Smooth muscle cell (in vitro differentiated cells): ENCODE results near the gene CHML. TPM values are rescaled to one million over a fixed set of nuclear protein-coding genes. Genes with fewer than 3 reads are reported as not detected.

Source experiments
- DNase-seq: peaks from one replicate; lab custom pipeline; 2025; ENCODE audit not compliant: unreplicated experiment; lab: John Stamatoyannopoulos, UW
- H2AFZ ChIP-seq: fragments of 200-600 bp; sonication (generic); 2 replicates; pipeline ENCODE4 v1.6.0; 2016; ENCODE audit warnings: antibody characterized with exemption, low read depth, mild to moderate bottlenecking
- H3F3A ChIP-seq: fragments of 200-600 bp; sonication (generic); 2 replicates; pipeline ENCODE4 v1.6.0; 2017; ENCODE audit warnings: antibody characterized with exemption, low read depth
- H3K27ac ChIP-seq: fragments of 200-600 bp; sonication (generic); 2 replicates; pipeline ENCODE4 v1.5.1; 2016; ENCODE audit warnings: low read depth, mild to moderate bottlenecking
- H3K27me3 ChIP-seq: fragments of 200-600 bp; sonication (generic); 2 replicates; pipeline ENCODE4 v1.6.1; 2016; ENCODE audit warnings: low read depth, mild to moderate bottlenecking
- H3K36me3 ChIP-seq: fragments of 200-600 bp; sonication (generic); 2 replicates; pipeline ENCODE4 v1.5.1; 2016; ENCODE audit warnings: low read depth
- H3K4me1 ChIP-seq: fragments of 200-600 bp; sonication (generic); 2 replicates; pipeline ENCODE4 v1.5.1; 2016; ENCODE audit warnings: low read depth
- H3K4me2 ChIP-seq: fragments of 200-600 bp; sonication (generic); 2 replicates; pipeline ENCODE4 v1.6.0; 2016; ENCODE audit warnings: mild to moderate bottlenecking
- H3K4me3 ChIP-seq: fragments of 200-600 bp; sonication (generic); 2 replicates; pipeline ENCODE4 v1.5.1; 2016; ENCODE audit warnings: mild to moderate bottlenecking
- H3K79me2 ChIP-seq: fragments of 200-600 bp; sonication (generic); 2 replicates; pipeline ENCODE4 v1.6.0; 2016; ENCODE audit warnings: low read depth, mild to moderate bottlenecking
- H3K9ac ChIP-seq: fragments of 200-600 bp; sonication (generic); 2 replicates; pipeline ENCODE4 v1.6.0; 2016; ENCODE audit warnings: low read depth
- H3K9me3 ChIP-seq: fragments of 200-600 bp; sonication (generic); replicated peaks from 2 replicates; pipeline ENCODE4 v1.5.1; 2016; ENCODE audit warnings: low read depth
- H4K20me1 ChIP-seq: fragments of 200-600 bp; sonication (generic); 2 replicates; pipeline ENCODE4 v1.6.0; 2016; ENCODE audit warnings: low read depth
- WGBS: methylation state at CpG from one replicate; pipeline ENCODE4 v1.1.7; 2016; ENCODE audit warnings: low lambda C conversion rate; 5-methylcytosine and 5-hydroxymethylcytosine counted together
- polyA plus RNA-seq: library from polyadenylated mRNA; unstranded; fragments of >200 nt; fragmentation: Nextera tagmentation; extraction: Ambion mirVana; gene quantifications from 2 replicates; pipeline ENCODE4 v1.2.1, GENCODE V29; 2016
- total RNA-seq: library from RNA; depleted of rRNA; stranded (reverse); fragments of >200 nt; gene quantifications from 2 replicates; pipeline ENCODE4 v1.2.3, GENCODE V29; 2014
- TF ChIP-seq, protein P1 (sequence below): fragments of 200-600 bp; sonication (generic); IDR thresholded peaks from 2 replicates; pipeline ENCODE4 v1.5.1; 2017; ENCODE audit warnings: borderline replicate concordance, mild to moderate bottlenecking, antibody characterized with exemption; ENCODE audit not compliant: insufficient read depth, poor library complexity, severe bottlenecking

The CHML gene
- total and polyA plus RNA-seq, 2 experiments from 2014 or later: 2.3 to 11.3 TPM

DNA sequence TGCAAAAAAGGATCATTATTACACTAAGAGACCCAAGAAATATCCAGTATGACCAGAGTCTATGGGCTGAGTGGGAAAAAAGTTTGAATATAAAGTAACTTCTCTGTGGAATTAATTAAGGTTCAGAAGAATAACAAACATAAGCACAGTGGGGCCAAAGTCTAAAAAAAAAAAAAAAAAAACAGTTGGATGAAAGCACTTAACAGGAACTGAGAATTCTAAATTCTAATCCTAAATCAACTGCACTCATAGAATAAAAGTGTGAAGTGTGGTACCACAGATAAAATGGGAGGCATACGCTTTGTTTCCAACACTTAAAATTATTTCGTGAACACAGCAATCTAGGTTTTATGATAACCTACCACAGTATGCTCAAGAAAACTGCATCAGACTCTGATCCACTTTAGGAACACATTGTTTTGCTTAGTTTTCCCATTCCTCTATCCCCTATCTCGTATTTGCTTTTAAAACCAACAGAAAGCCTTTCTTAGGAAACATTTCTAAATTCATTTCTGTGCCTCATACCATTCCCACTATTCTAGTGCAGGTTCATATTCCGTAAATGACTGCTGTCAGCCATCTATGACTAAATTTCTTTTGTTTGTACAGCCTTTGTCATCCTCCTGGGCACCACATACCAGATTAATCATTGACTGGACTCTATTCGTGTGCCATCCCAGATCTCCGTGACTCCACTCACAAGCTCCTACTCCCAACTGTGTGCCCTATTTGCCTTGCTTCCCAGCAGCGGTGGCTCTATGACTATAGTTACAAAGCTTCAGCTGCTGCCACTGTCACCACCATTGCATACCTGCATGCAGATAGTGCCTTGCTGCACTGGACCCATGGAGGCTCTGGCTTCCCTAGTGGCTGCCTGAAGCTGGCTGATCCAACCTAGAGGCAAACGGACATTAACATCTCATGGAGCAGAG lies 24.9 kb downstream of the CHML start:
- Histone ChIP-seq H3K4me2 (no peak overlapping the region), H4K20me1 (no peaks in the 10 kb centered on the region), H3F3A (no peaks in the 10 kb centered on the region), H3K9ac (no peak overlapping the region), H3K79me2 (no peaks in the 10 kb centered on the region), H3K36me3 (no peaks in the 10 kb centered on the region), H3K4me1 (no peaks in the 10 kb centered on the region), H3K9me3 (no peaks in the 10 kb centered on the region), H3K27ac (no peak overlapping the region), H3K27me3 (no peaks in the 10 kb centered on the region), H2AFZ (no peak overlapping the region), H3K4me3 (no peak overlapping the region)
- WGBS: 95% methylated on average over 8 of the region's 8 CpGs
- DNase-seq: no peak
- TF ChIP-seq, protein P1, sequence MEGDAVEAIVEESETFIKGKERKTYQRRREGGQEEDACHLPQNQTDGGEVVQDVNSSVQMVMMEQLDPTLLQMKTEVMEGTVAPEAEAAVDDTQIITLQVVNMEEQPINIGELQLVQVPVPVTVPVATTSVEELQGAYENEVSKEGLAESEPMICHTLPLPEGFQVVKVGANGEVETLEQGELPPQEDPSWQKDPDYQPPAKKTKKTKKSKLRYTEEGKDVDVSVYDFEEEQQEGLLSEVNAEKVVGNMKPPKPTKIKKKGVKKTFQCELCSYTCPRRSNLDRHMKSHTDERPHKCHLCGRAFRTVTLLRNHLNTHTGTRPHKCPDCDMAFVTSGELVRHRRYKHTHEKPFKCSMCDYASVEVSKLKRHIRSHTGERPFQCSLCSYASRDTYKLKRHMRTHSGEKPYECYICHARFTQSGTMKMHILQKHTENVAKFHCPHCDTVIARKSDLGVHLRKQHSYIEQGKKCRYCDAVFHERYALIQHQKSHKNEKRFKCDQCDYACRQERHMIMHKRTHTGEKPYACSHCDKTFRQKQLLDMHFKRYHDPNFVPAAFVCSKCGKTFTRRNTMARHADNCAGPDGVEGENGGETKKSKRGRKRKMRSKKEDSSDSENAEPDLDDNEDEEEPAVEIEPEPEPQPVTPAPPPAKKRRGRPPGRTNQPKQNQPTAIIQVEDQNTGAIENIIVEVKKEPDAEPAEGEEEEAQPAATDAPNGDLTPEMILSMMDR: no peak

DNA sequence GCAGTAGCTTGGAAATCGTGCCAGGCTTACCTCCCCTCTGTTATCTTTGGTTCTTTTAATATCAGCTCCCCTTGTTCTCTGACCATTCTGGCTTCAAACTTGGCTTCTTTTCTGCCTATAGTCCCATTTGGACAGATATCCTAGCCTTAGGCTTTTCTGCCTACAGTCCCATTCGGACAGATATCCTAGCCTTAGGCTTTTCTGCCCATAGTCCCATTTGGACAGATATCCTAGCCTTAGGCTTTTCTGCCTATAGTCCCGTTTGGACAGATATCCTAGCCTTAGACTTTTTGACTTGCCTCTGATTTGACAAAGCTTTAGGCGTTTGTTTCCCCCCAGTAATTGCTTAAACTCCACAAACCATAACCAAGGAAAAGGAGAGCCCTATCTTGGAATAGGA lies 25.6 kb downstream of the CHML start:
- DNase-seq: no peak
- no peak overlapping the region for H2AFZ ChIP-seq
- no peak overlapping the region for H3K4me2 ChIP-seq

DNA sequence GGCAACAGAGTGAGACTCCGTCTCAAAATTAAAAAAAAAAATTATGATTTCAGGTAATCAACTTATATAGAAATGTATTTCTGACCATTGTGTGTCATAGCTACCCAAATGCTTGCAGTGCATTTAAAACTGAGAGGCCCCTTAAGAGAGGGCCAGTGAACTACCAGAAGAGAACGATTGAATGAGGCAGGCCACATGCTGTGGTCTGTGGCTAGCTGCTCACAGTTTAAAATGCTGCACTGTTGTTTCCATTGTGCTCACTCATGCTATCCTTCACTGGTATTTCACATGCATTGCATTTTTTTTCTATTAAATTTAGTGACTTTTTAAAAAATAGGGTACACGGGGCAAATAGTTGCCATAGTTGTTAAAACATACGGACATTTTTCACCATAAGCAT lies 26.0 kb downstream of the CHML start:
- H3K4me3 ChIP-seq: no peak overlapping the region
- H3K27me3 ChIP-seq: no peaks in the 10 kb centered on the region
- H4K20me1 ChIP-seq: no peaks in the 10 kb centered on the region
- H3F3A ChIP-seq: no peaks in the 10 kb centered on the region
- H3K9ac ChIP-seq: no peak overlapping the region
- no peak overlapping the region for H3K27ac ChIP-seq
- TF ChIP-seq, protein P1: no peak
- 90% methylated on average over 4 of the region's 4 CpGs for WGBS
- no peaks in the 10 kb centered on the region for H3K79me2 ChIP-seq
- no peaks in the 10 kb centered on the region for H3K4me1 ChIP-seq
- H3K9me3 ChIP-seq: no peaks in the 10 kb centered on the region
- no peaks in the 10 kb centered on the region for H3K36me3 ChIP-seq
- DNase-seq: no peak
- H3K4me2 ChIP-seq: no peak overlapping the region
- no peak overlapping the region for H2AFZ ChIP-seq

More for the DNA sequence above, 25.6 kb downstream of the CHML start:
- H3K9me3 ChIP-seq: no peaks in the 10 kb centered on the region
- no peak overlapping the region for H3K4me3 ChIP-seq
- no peaks in the 10 kb centered on the region for H3K79me2 ChIP-seq
- no peaks in the 10 kb centered on the region for H3K4me1 ChIP-seq
- 84% methylated on average over 4 of the region's 4 CpGs for WGBS
- no peaks in the 10 kb centered on the region for H4K20me1 ChIP-seq
- no peaks in the 10 kb centered on the region for H3F3A ChIP-seq
- no peaks in the 10 kb centered on the region for H3K27me3 ChIP-seq
- no peak overlapping the region for H3K9ac ChIP-seq
- TF ChIP-seq, protein P1: no peak
- H3K36me3 ChIP-seq: no peaks in the 10 kb centered on the region
- H3K27ac ChIP-seq: no peak overlapping the region
